NCI-H2196 (cell line): ENCODE data around the gene MAG.
A peak's percentile ranks its signal among the peaks of the same experiment; 100 is the strongest.

Source experiments
- DNase-seq: peaks from one replicate; lab custom pipeline; 2025; ENCODE audit not compliant: unreplicated experiment; lab: John Stamatoyannopoulos, UW

MAG gene

GRCh38 chr19:35265126-35265899 is 26.6 kb upstream of the MAG start:
- no peak for DNase-seq

DNA sequence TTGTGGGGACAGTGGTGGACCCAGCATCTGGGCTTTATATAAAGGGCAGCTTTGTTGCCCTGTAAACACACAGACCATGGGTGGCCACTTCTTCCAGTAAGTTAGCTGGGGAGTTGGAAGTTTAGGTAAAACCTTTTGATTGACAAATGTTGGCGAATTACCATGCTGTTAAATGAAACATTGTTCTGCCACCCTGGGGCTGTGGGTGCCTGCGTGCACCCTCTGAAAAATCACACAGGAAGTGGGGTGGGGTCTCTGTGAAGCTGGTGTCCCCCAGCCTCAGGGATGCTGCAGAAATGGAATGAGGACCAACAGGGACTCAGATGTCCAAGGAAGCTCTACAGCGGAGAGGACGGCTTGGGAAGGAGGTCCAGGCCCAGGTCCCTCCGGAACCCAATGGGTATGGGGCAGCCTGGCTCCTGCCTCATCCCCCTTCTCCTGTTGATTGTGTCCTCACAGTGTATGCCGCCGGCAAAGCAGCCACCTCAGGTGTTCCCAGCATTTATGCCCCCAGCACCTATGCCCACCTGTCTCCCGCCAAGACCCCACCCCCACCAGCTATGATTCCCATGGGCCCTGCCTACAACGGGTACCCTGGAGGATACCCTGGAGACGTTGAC is 26.0 kb upstream of the MAG start:
- DNase-seq: no peak

DNA sequence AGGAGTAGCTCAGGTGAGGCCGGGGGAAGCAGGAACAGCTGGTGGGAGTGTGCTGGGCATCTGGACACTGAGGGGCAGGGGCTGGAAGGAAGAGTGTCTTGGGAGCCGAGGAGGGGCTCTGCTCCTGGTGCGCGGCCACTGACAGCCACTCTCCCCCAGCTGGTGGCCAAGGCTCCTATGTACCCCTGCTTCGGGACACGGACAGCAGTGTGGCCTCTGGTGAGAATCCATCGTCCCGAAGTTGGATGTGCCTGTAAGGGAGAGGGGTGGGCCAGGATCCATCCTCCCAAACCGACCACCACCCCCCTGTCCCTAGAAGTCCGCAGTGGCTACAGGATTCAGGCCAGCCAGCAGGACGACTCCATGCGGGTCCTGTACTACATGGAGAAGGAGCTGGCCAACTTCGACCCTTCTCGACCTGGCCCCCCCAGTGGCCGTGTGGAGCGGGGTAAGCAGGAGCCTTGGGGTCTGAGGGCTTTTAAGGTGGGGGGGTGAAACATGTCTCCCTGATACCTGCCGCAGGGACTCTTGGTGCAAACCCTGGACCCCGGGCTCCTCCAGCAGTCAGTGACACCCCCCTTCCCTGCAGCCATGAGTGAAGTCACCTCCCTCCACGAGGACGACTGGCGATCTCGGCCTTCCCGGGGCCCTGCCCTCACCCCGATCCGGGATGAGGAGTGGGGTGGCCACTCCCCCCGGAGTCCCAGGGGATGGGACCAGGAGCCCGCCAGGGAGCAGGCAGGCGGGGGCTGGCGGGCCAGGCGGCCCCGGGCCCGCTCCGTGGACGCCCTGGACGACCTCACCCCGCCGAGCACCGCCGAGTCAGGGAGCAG is 25.2 kb upstream of the MAG start:
- no peak for DNase-seq

GRCh38 chr19:35267353-35267817 is 24.6 kb upstream of the MAG start:
- no peak for DNase-seq

DNA sequence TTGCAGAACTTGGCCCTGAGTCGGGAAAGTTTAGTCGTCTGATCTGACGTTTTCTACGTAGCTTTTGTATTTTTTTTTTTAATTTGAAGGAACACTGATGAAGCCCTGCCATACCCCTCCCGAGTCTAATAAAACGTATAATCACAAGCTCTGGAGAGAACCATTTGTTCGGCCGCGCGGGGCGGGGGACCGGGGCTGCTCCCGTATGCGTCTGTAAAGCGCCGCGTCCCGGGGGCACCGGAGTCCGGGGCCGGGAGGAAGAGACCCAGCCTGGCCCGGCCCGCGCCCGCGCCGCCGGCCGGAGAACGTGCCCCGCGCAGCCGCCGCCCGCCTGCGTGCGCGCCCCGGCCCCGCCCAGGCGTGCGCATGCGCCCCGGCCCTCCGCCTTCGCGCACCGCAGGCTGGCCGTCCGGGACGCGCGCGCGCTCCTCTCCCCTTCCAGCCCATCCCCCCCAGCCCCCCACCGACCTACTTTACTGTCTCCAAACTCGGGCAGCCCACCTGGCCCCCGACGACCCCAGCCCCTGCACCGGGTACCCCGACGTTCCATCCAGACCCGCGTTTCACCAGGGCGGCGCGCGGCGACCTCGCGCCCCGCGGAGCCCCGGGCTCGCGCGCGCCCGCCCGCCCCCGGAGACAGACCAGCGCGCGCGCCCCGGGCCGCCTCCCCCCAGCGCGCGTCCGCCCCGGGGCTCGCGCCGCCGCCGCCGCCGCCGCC is 24.0 kb upstream of the MAG start:
- DNase-seq: peak; percentile 84

- DNase-seq: peak; percentile 77
Measured at GRCh38 chr19:35268536-35269437, 23.2 kb upstream of the MAG start, which contains the start of gene USF2. USF2 (plus strand) TSS chr19:35268962; CDS start chr19:35269102, 140 bp downstream.

DNA sequence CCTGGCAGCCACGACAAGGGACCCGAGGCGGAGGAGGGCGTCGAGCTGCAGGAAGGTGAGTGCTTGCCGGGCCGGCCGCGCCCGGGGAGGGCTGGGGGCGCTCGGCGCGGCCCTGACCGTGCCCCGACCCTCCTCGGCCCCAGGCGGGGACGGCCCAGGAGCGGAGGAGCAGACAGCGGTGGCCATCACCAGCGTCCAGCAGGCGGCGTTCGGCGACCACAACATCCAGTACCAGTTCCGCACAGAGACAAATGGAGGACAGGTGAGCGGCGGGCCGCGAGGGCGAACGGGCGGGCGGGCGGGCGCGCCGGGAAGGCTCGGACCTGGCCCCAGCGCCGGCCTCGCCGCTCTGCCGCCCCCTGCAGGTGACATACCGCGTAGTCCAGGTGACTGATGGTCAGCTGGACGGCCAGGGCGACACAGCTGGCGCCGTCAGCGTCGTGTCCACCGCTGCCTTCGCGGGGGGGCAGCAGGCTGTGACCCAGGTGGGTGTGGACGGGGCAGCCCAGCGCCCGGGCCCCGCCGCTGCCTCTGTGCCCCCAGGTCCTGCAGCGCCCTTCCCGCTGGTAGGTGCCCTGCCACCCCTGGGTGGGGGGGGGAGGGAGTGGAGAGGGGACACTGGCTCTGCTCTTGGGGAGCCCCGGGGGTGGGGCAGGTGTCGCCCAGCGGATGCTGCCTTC is 22.4 kb upstream of the MAG start:
- peak; percentile 91 for DNase-seq

- DNase-seq: no peak
Measured at GRCh38 chr19:35270381-35270811, 21.6 kb upstream of the MAG start.

DNA sequence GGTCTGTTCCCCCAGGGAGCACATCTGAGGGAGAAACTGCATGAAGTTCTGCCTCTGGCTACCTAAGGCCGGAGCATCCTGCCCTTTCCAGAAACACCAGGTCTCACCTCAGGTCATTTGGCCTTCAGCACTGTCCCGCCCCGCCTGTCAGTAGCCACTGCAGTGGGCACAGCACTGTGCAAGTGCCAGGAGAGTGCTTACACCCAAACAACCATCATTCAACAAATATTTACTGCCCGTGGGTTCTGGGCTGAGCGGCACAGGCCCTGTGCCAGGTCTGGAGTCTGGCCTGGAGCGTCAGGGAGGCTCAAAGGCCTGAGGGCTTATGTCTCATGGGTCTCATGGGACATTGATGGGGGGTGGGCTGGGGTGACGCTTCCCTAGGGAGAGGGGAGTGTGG is 20.4 kb upstream of the MAG start:
- DNase-seq: no peak

DNA sequence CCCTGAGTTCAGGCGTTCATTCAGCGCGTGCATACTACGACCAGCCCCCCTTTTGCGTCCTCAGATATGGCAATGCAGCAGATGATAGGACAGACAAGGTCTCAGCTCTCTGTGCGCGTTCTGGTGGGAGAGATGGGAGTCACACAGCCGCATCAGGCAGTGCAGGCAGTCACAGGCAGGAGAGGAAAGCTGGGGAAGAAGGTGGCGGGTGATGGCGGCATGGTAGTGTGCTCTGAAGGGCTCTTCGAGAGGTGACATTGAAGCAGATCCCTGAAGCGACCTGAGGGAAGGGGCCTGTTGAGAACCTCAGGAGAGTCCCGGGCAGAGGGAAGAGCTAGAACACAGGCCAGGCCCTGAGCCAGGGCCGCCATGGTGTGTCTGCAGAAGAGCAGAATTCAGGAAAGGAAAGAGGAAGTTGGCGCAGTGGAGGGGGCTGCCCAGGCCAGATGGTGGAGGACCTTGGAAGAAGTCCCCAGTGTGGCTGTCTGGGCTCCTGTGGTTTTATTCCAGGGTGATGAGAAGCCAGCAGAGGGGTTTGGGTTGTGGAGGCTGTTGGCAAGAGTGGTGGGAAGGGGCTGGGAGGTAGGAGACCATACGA is 19.7 kb upstream of the MAG start:
- DNase-seq: no peak

DNA sequence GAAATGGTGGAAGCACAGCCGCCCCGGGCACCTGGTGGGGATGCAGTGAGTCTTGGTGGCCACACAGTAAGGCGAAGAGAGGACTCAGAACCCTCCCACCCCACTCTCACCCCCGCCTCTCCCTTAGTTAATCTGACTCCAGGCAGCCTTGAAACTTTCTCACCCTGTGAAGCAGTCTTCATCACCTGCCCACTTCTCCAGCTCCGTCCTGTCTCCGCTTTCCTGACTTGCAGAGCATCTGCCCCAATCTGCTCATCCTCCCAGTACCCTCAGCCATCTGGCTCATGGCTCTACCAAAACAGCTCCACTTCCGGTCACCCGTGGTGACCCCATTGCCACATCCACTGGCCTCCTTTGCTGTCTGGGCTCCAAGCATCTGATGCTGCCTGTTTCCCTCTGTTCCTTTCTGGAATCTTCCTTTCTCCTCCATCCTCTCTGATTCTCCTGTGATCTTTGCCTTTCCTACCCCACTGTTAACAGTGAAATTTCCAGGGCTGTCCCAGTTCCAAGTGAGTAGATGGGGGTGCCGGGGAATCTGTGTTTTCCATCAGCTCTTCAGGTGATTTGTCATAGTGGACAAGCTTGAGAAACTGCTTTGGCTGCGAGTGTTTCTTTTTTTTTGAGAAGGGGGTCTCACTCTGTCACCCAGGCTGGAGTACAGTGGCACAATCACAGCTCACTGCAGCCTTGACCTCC is 18.9 kb upstream of the MAG start:
- DNase-seq: no peak

GRCh38 chr19:35273686-35274259 is 18.2 kb upstream of the MAG start:
- no peak for DNase-seq

GRCh38 chr19:35274323-35274722 is 17.6 kb upstream of the MAG start:
- DNase-seq: no peak

DNA sequence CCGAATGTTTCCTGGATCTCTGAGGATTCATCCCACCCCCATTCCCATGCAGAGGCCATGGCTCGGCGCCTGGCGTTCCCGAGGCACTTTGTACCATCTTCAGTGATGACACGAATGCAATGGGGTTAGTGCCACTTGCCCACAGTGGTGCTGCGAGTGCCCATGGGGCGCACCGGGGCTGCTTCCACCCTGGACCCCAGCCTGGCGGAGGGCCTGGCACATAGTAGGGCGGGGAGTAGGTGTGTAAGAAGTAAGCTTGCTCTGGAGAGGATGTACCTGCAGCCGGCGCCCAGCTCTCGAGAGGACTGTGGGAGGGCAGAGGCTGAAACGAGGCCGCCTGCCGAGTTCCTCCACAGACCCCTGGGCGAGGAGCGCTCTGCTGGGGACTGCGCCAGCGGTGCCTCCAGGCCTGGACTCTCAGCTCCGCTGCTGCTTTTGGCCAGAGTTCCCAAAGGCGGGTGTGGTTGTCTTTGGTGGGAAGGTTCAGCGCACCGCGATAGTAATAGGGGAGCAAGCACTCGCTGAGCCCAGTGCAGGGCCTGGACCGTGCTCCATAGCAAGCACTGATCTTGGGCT is 15.2 kb upstream of the MAG start:
- no peak for DNase-seq

DNA sequence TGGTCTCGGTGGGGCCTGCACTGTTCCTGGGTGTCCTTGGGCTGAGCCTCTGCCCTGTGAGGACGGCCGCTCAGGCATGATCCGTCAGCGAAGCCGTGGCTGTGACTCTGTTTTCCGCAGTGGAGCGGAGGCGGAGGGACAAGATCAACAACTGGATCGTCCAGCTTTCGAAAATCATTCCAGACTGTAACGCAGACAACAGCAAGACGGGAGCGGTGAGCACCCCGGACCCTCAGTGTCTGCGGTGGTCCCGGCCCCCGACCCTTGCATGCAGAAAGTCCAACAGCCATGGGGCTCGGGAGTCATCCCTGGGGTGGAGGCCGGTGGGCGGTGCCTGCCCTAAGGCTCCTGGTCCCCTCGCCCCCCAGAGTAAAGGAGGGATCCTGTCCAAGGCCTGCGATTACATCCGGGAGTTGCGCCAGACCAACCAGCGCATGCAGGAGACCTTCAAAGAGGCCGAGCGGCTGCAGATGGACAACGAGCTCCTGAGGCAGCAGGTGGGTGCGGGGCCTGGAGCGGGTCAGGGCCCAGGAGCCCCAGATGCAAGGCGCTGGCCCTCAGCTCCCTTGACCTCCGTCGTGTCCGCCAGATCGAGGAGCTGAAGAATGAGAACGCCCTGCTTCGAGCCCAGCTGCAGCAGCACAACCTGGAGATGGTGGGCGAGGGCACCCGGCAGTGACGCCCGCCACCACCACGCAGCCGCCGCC is 13.2 kb upstream of the MAG start:
- no peak for DNase-seq

- no peak for DNase-seq
Measured at GRCh38 chr19:35279374-35279773, 12.6 kb upstream of the MAG start.
